Fibroblast of the aortic adventitia (primary cell): ENCODE measurements around the gene SNX5. TPM values are rescaled to one million over a fixed set of nuclear protein-coding genes. Genes with fewer than 3 reads are reported as not detected.

Experiments used
- DNase-seq: peaks from one replicate; pipeline ENCODE4 v3.0.0-alpha.2; 2010; ENCODE audit warnings: low read depth
- H3K4me3 ChIP-seq: 2 replicates; pipeline ENCODE4 v1.5.1; 2011; ENCODE audit warnings: low read depth, mild to moderate bottlenecking, control low read depth, low read length, moderate library complexity
- total RNA-seq: library from RNA; depleted of rRNA; stranded (reverse); fragments of >200 nt; gene quantifications from 2 replicates; pipeline ENCODE4 v1.2.3, GENCODE V29; 2012; ENCODE audit warnings: low replicate concordance
- TF ChIP-seq, protein P1 (sequence below): IDR thresholded peaks from 2 replicates; pipeline ENCODE4 v1.5.1; 2011; ENCODE audit warnings: mild to moderate bottlenecking, low read length, control low read depth, inconsistent platforms; ENCODE audit not compliant: insufficient read depth

The SNX5 gene
- total RNA-seq, 1 donor: 99.7 TPM

DNA sequence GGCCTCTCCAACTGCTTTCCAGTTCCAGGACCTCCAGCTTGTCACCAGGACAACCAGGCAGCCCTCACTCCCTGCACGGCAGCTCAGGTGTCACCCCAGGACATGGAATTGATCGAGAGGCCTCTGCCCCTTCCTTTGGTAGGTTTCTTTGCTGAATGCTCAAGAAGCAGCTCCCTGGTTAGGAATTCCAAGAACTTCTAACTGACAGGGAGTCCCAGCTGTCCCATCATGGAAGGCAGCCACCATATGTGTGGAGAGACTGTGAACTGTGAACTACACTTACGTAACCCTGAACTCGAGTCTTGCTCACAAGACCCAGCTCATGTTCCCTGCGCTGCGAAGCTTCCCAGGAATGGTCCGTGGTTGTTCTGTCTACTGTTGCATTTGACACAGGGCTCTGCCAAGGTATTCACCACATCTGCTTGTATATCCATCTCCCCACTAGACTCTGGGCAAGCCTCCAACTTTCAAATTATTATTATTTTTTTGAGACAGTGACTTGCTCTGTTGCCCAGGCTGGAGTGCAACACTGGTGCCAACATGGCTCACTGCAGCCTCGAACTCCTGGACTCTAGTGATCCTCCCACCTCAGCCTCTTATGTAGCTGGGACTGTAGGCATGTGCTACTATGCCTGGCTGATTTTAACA, 35.9 kb upstream of the SNX5 start:
- DNase-seq: peak; percentile 16
- TF ChIP-seq, protein P1, sequence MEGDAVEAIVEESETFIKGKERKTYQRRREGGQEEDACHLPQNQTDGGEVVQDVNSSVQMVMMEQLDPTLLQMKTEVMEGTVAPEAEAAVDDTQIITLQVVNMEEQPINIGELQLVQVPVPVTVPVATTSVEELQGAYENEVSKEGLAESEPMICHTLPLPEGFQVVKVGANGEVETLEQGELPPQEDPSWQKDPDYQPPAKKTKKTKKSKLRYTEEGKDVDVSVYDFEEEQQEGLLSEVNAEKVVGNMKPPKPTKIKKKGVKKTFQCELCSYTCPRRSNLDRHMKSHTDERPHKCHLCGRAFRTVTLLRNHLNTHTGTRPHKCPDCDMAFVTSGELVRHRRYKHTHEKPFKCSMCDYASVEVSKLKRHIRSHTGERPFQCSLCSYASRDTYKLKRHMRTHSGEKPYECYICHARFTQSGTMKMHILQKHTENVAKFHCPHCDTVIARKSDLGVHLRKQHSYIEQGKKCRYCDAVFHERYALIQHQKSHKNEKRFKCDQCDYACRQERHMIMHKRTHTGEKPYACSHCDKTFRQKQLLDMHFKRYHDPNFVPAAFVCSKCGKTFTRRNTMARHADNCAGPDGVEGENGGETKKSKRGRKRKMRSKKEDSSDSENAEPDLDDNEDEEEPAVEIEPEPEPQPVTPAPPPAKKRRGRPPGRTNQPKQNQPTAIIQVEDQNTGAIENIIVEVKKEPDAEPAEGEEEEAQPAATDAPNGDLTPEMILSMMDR: no peak
- no peak overlapping the region for H3K4me3 ChIP-seq

DNA sequence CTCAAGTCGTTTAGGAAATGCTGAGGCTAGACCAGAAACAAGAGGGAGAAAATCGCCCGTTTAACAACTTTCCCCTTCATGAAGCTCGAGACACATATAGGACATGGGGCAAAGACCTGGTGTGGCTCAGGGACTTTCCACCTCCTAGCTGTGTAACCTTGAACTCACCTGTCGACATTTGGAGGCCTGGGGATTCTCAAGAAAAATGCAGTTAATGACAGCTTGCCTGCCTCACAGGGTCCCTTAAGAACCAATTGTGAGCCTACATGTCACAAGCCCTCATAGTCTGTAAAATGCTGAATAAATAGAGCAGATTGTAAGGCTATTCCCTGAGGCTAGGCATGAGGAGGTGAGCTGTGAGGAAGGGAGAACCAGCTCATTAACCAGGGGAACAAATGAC, 35.3 kb upstream of the SNX5 start:
- TF ChIP-seq, protein P1: no peak
- no peak for DNase-seq
- no peak overlapping the region for H3K4me3 ChIP-seq

DNA sequence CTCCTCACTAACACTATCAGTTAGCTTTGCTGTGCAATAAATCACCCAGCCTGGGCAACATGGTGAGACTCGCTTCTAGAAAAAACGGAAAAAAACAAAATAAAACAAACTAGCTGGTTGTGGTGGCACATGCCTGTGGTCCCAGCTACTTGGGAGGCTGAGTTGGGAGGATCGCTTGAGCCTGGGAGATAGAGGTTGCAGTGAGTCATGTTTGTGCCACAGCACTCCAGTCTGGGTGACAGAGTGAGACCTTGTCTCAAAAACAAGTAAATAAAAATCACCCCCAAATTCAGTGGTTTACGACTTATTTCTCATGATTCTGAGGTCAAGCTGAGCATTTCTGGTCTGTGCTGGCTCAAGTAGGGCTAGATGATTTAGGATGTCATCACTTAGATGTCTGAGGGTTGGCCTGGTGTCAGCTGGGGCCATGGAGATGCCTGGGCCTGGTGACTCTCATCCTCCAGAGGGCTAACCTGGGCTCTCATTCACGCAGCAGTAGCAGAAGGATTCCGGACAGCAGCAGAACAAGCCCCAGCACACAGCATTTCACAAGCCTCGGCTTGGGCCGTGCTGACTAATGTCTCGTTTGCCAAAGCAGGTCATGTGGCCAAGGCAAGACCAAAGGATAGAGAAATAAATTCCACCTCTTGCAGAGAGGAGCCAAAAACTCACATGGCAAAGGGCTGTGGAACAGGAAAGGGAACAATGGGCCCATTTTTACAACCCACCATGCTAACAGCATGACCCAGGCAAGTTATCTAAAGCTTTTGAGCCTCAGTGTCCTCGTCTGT, 32.7 kb upstream of the SNX5 start:
- DNase-seq: peak; percentile 93

DNA sequence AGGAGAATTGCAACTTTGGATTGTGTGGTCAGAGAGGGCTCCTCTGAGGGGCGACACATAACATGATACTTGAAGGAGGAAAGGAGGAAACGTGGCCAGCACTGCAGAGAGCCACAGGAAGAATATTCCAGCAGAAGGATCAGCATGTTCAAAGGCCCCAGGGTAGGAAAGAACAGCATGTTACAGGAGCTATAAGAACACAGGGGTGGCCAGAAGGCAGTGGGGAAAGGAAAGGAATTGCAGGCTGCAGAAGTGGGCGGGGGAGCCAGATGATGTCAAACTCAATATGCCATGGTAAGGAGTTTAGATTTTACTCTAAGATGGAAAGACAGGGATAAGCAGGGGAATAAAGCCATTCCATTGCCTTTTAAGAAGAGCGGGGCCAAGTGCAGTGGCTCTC, 31.0 kb upstream of the SNX5 start:
- DNase-seq: no peak
- TF ChIP-seq, protein P1: no peak
- H3K4me3 ChIP-seq: no peak overlapping the region

More for the DNA sequence above, 32.7 kb upstream of the SNX5 start:
- TF ChIP-seq, protein P1: peak; percentile 9
- no peak overlapping the region for H3K4me3 ChIP-seq

DNA sequence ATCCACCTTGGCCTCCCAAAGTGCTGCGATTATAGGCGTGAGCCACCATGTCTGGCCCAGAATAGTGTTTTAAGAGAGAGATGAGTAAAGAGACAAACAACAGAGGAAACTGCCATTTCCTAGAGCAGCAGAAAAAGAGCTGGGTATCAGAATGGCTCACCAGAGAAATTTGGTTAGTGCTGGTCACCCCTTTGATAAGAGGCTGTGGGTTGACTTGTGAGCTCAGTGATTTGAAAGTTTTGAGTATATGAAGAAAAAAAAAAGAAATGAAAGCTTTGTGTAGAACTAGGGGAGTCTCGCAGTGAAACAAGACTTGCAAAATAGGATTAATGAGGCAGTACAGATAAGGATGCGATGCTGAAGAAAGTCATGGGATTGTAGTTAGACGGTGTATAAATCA, 29.9 kb upstream of the SNX5 start:
- DNase-seq: no peak
- TF ChIP-seq, protein P1: no peak
- H3K4me3 ChIP-seq: no peak overlapping the region

DNA sequence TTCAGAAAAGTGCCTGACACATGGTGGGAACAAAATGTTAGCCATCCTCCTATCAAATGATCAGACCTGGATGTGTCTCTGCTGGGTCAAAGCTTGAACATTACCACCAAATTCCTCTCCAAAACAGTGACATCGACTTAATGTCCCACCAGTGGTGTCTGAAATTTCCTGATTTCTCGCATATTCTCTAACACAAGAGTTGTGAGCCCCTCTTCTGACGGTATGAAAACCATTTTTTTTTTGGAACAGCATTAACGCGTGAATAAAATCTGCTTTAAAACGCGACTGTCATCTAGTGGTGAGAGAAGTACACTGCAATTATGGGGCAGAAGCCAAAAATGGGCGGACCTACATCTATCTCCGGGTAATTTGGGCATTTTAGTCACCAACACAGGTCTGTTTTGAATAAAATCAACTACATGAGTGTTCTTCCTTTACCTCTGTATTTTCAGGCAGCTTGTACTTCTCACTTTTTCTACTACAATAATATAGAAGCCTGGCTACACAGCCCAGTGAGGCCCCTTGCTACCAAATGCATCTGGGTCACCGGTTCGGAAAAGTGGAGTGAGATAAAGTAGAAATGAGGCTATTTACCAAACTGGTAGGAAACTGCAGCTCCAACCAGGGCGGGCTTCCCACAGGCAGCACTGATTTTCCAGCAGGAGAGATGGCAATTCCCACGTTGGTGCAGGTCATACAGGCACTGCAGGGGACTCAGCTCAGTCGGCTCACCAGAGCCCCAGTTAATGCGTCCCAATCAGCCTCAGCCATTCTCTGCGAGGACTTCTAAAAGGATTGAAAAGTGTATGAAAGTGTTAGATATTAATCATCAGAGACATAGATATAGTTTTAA, 27.6 kb upstream of the SNX5 start:
- DNase-seq: peak; percentile 86

More for the DNA sequence above, 27.6 kb upstream of the SNX5 start:
- no peak overlapping the region for H3K4me3 ChIP-seq
- TF ChIP-seq, protein P1: peak; percentile 99
